ENCODE results near the gene DPYD.
"Not testable (repeated sequence)": the region's sequence is repeated elsewhere in the genome, so short reads cannot be mapped to it uniquely, and the experiment has no call there.

Gene DPYD

GRCh38 chr1:97382206-97382605 lies 538.6 kb downstream of the DPYD start:
- in situ Hi-C loops (cut with MboI; ENCODE audit: low sequenced_read_pairs), result no loop called here

DNA sequence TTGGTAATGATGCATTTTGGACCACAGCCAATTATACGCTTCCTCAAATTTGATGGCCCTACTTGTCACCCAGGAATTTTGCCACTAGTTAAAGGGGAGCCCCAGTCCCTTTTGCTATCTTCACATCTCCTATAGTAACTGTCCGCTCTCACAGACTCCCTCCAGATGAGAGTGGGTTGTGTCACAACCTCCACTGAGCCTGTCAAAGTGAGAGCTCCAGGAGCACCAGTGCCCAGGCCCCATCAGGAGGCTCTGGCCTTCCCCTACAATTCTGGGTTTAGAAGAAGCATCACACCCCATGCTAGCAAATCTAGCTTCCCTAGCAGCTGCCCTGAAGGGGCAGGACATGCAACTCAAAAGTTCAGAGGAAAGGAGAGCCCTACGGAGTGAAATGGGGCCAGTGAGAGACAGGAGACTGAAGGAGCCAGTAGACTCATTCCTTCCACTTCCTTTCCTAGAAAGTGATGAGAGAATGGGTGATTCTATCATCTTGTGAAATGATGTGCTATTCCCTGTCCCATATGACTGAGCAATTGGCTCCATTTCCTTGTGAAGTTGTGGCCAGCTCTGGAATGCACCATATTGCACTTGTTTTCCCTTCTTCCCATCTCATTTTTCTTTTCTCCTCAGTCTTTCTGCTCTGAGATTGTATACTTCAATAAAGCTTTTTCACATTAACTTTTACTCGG lies 541.3 kb downstream of the DPYD start:
- in situ Hi-C loops (cut with MboI; ENCODE audit: low sequenced_read_pairs), result no loop called here

- in situ Hi-C loops (cut with MboI; ENCODE audit: low sequenced_read_pairs), result no loop called here
Observed at GRCh38 chr1:97378596-97378995, 542.2 kb downstream of the DPYD start.

- in situ Hi-C loops (cut with MboI; ENCODE audit: low sequenced_read_pairs), result no loop called here
Observed at GRCh38 chr1:97377432-97378034, 543.3 kb downstream of the DPYD start.

DNA sequence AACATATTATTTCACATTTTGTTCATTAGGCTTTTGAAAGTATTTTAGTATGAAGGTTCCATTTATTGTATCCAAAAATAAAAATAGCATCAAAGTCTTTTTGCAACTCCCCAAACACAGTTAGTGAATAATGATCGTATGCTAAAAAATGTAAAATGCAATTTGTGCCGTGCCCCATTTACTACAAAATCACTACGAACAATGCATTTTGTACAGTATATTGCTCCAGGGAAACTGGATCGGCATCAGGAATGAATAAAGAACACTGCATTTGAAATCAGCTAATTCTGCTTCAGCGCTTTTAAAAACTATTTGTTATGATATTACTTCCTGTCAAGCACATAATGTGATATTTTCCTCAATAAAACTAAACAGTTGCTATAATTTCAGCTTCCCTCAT lies 547.8 kb downstream of the DPYD start:
- in situ Hi-C loops (cut with MboI; ENCODE audit: low sequenced_read_pairs), result no loop called here

- in situ Hi-C loops (cut with MboI; ENCODE audit: low sequenced_read_pairs), result no loop called here
Observed at GRCh38 chr1:97372531-97372930, 548.3 kb downstream of the DPYD start.

- in situ Hi-C loops (cut with MboI; ENCODE audit: low sequenced_read_pairs), result no loop called here
Observed at GRCh38 chr1:97368296-97368695, 552.5 kb downstream of the DPYD start.

- in situ Hi-C loops (cut with MboI; ENCODE audit: low sequenced_read_pairs), result no loop called here
Observed at GRCh38 chr1:97366984-97367383, 553.9 kb downstream of the DPYD start.

GRCh38 chr1:97365026-97365425 lies 555.8 kb downstream of the DPYD start:
- in situ Hi-C loops (cut with MboI; ENCODE audit: low sequenced_read_pairs), result no loop called here

GRCh38 chr1:97364086-97364485 lies 556.7 kb downstream of the DPYD start:
- in situ Hi-C loops (cut with MboI; ENCODE audit: low sequenced_read_pairs), result no loop called here

- in situ Hi-C loops (cut with MboI; ENCODE audit: low sequenced_read_pairs), result no loop called here
Observed at GRCh38 chr1:97356309-97356708, 564.5 kb downstream of the DPYD start.

GRCh38 chr1:97352936-97353382 lies 567.9 kb downstream of the DPYD start:
- in situ Hi-C loops (cut with MboI; ENCODE audit: low sequenced_read_pairs), result no loop called here

DNA sequence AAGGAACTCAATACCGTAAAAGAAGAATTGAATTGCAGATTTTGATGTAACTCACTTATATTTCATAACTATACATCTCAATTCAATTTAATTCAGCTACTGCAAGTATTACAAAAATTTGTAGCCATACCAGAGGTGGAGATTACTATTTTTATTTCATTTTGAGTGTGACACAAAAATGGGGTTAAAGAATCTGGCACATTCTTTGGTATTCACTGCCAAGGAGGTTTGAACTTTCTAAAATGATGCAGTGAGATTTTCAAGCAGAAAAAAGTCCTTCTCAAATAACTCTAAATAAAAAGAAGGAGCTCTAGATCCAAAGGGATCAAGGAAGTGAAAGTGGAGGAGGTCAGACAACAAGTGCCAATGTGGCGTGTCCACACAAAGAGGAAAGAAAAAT lies 569.0 kb downstream of the DPYD start:
- in situ Hi-C loops (cut with MboI; ENCODE audit: low sequenced_read_pairs), result no loop called here

GRCh38 chr1:97350662-97351061 lies 570.2 kb downstream of the DPYD start:
- in situ Hi-C loops (cut with MboI; ENCODE audit: low sequenced_read_pairs), result no loop called here

DNA sequence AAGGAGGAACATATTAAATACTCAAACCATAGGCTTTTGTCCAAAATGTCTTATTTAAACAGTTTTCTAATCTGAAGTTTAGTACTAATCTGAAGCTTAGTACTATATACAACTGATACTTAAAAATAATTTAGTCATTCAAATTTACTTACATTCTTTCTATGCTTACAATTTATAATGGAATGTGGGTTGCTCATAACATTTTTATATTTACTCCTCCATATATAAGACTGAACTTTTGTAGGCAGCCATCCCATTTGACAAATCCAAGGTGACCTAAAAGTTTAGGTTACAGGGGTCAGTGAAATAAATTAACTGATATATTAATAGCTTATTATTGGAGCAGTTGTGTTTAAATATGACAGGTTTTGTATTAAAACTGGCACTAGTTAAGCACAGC lies 570.6 kb downstream of the DPYD start:
- in situ Hi-C loops (cut with MboI; ENCODE audit: low sequenced_read_pairs), result no loop called here

DNA sequence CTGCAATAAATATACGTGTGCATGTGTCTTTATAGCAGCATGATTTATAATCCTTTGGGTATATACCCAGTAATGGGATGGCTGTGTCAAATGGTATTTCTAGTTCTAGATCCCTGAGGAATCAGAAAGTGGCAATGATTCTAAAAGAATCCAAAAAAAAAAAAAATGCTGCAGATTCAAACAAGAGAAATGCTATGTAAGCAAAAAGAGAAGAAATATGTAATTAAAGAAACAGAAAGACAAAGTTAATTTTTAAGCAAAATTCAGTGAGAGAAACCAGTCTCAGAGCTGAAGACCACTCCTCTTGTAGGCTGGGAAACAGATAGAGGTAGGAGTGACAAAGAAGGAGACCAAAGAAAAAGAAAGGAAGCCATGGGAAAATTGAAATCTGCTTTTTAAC lies 571.0 kb downstream of the DPYD start:
- in situ Hi-C loops (cut with MboI; ENCODE audit: low sequenced_read_pairs), result not testable (repeated sequence)

DNA sequence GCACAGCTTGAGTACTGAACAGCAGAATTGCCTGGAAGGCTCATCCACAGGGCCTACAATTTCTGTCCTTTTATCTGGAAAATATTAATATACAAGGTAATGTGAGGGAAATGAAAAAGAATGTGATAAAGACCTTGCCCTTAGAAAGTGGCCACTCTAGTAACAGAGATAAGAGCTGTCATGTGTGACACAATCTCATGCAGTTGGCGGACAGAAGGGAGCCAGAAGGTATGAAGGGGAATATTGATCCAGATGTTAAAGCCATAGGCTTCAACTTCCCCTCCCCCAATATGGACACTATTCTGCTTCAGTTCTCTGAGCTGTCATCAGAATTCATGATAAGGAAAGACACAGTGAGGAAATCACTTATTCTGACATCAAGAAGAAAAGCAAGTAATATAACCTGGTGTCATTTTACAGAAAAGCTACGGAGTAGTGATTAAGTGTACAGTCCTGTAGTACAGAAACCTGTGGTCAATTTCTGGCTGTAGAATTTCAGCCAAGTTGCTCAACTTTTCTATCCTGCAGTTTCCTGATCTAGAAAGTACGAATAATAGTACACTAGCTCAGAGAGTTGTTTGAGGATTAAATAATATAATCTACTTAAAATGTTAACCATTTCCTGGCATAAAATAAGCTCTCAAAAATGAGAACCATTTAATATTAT lies 572.1 kb downstream of the DPYD start:
- in situ Hi-C loops (cut with MboI; ENCODE audit: low sequenced_read_pairs), result no loop called here

GRCh38 chr1:97340951-97341350 lies 579.9 kb downstream of the DPYD start:
- in situ Hi-C loops (cut with MboI; ENCODE audit: low sequenced_read_pairs), result no loop called here

- in situ Hi-C loops (cut with MboI; ENCODE audit: low sequenced_read_pairs), result no loop called here
Observed at GRCh38 chr1:97338347-97338746, 582.5 kb downstream of the DPYD start.

DNA sequence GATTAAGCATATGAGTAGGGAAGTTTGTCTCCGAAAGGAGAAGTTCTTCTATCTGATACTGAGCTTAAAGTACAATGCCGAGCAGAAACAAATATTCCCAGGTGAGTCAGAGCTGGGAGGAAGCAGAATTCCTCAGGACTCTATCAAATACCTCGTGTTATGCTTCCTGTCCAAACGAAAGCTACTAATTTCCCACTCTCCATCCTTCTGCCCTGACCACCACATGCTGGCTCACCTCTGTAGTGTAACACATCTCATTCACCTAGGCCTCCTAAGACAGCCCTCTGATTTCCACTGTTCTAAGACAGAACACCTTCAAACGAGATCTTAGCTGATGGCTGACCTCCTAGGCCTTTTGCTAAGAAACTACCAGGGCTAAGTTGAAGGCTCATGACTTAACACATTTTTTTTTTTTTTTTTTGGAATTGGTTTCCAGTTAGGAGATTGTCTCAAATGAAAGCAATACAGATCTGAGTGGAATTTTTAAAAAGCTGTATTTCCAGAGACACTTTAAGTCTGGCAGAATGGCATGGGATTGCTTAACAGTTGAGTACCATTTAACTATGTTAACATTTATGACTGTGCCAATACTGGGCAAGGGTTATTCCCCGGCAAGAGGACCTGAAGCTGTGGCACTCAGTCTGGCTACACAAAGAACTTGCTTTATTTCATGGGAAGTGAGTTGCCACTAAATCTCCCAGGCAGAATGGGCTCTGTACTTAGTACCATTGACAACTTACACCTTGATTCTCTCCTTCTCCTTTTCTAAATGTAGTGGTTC lies 583.4 kb downstream of the DPYD start:
- in situ Hi-C loops (cut with MboI; ENCODE audit: low sequenced_read_pairs), result no loop called here

DNA sequence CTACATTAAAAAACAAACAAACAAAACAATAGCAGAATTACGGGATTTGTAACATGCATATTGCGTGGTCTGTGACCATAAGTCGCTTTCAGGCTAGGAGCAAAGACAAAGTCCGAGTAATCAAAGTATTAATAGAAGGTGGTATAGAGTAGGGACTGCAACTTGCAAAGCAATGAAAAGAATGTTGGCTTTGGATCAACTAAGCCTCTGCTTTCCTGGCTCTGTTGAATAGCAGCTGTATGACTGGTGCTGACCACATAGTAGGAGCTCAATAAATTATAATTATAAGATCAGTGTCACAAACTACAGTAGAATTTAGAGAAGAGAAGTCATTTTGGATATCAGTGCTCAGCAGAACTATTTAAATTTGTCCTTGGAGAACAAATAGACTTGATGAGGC lies 586.4 kb downstream of the DPYD start:
- in situ Hi-C loops (cut with MboI; ENCODE audit: low sequenced_read_pairs), result no loop called here

DNA sequence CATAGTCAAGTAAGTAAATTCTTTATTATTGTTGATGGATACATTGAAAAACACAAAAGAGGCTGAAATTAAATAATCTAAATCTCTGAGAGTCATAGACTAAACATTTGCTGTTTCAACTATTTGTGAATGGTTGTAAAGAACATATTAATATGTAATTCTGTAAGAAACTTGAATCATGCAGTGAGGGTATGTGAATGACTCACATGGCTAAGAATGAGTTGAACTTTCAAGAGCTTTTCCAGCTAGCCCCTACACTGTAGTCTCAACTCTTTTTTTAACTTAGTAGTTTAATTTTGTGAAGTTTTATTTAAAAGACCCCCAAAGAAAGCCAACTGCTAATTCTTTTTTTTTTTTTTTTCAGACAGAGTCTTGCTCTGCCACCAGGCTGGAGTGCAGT lies 588.1 kb downstream of the DPYD start:
- in situ Hi-C loops (cut with MboI; ENCODE audit: low sequenced_read_pairs), result no loop called here

Measured in hTERT RPE-1 (cell line).